Stomach (tissue), 9 donors: Measurements from ENCODE around the gene PCDHGA1. TPM values are rescaled to one million over a fixed set of nuclear protein-coding genes. Genes with fewer than 3 reads are reported as not detected.

Experiments used
- DNase-seq, 2 donors: peaks; one replicate each; pipeline versions ENCODE4 v3.0.0 to v3.0.0-alpha.2; 2013 to 2019
- H3K27ac ChIP-seq, 5 donors: fragments of 200-600 bp in 4 of 5; sonication (generic) in 4 of 5; one replicate each; pipeline ENCODE4 v1.5.1; 2013 to 2019; ENCODE audit warnings: mild to moderate bottlenecking in 1 of 5, moderate library complexity in 1 of 5
- H3K27me3 ChIP-seq, 3 donors: fragments of 200-600 bp; sonication (generic); one replicate each; pipeline ENCODE4 v1.5.1; 2017 to 2019; ENCODE audit warnings: mixed run types in 1 of 3
- H3K36me3 ChIP-seq, 4 donors: fragments of 200-600 bp; sonication (generic); 1 replicate in 3 of 4; 2 replicates in 1 of 4; pipeline ENCODE4 v1.5.1; 2016 to 2019
- H3K4me1 ChIP-seq, 4 donors: fragments of 200-600 bp; sonication (generic); one replicate each; pipeline ENCODE4 v1.5.1; 2016 to 2019
- H3K4me3 ChIP-seq, 4 donors: fragments of 200-600 bp; sonication (generic) in 3 of 4; one replicate each; pipeline ENCODE4 v1.5.1; 2016 to 2019; ENCODE audit warnings: mild to moderate bottlenecking in 1 of 4
- H3K9me3 ChIP-seq, 4 donors: fragments of 200-600 bp; sonication (generic); one replicate each; pipeline ENCODE4 v1.5.1; 2016 to 2019
- CTCF ChIP-seq, 7 experiments: fragments of 450-650 bp in 4 of 7; fragments of 200-600 bp in 3 of 7; sonication (generic) in 3 of 7; IDR thresholded peaks; one replicate each; pipeline ENCODE4 v1.5.1; 2016 to 2019; ENCODE audit warnings: antibody characterized with exemption in 7 of 7, control low read depth in 2 of 7, mild to moderate bottlenecking in 1 of 7
- EP300 ChIP-seq: sonication (generic); formaldehyde crosslinking; IDR thresholded peaks from one replicate; pipeline ENCODE4 v1.6.1; 2017; ENCODE audit warnings: antibody characterized with exemption
- POLR2A ChIP-seq, 4 donors: fragments of 450-650 bp; IDR thresholded peaks; one replicate each; pipeline ENCODE4 v1.6.1; 2016; ENCODE audit warnings: antibody characterized with exemption in 4 of 4, control low read depth in 2 of 4, mild to moderate bottlenecking in 1 of 4, moderate library complexity in 1 of 4
- POLR2AphosphoS5 ChIP-seq, 3 donors: sonication (generic); formaldehyde crosslinking; IDR thresholded peaks; one replicate each; pipeline ENCODE4 v1.6.1; 2016; ENCODE audit warnings: antibody characterized with exemption in 3 of 3
- WGBS, 5 donors: extraction: QIAGEN DNeasy Blood & Tissue Kit in 3 of 5; methylation state at CpG; one replicate each; pipeline versions ENCODE4 v1.1.5 to v1.1.7; 2013 to 2018; 5-methylcytosine and 5-hydroxymethylcytosine counted together
- intact Hi-C: fragments of 100-400 bp; cut with DNase I; formaldehyde crosslinking; loops from one replicate; pipeline ENCODE4 v1.15.1; 2023; ENCODE audit warnings: low total_unique reads
- polyA plus RNA-seq, 3 donors: library from polyadenylated mRNA; stranded (reverse); fragments of 200-250 nt; gene quantifications; one replicate each; pipeline ENCODE4 v1.2.3, GENCODE V29; 2013
- total RNA-seq, 5 donors: library from RNA; depleted of rRNA; stranded (reverse); fragments of >200 nt; gene quantifications; one replicate each; pipeline versions ENCODE4 v1.1.0 to v1.2.3, GENCODE V29; 2014 to 2016
- donor health status: healthy with polysubstance abuse.
- donor health status: Bipolar disorder and iron deficiency.
- donor health status: healthy.

Gene PCDHGA1
- total and polyA plus RNA-seq, 8 donors, result 0.13 to 0.18 TPM; not detected in 6

DNA sequence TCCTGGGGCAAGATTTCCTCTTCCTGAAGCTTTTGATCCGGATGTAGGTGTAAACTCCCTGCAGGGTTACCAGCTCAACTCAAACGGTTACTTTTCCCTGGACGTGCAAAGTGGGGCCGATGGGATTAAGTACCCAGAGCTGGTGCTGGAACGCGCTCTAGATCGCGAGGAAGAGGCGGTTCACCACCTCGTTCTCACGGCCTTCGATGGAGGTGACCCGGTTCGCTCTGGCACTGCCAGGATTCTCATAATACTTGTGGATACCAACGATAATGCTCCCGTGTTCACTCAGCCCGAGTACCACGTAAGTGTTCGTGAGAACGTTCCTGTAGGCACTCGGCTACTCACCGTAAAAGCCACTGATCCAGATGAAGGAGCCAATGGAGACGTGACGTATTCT is 25.3 kb downstream of the PCDHGA1 start:
- Histone ChIP-seq H3K27me3 (peaks cover 0 to 63% (median 12%) of the 10 kb centered on the region in 3 donors), H3K4me3 (peak overlapping the region in 1 of 4 donors; percentile 23), H3K4me1 (no peaks in the 10 kb centered on the region), H3K9me3 (peaks cover 35 to 97% (median 87%) of the 10 kb centered on the region in 4 donors), H3K27ac (no peak overlapping the region), H3K36me3 (peaks cover 0 to 6% (median 0%) of the 10 kb centered on the region in 4 donors)
- 50 to 67% (median 53%) methylated on average over 18 to 24 of the region's 24 CpGs for whole genome bisulfite sequencing, 5 donors
- intact Hi-C loops, result no loop called here
- TF ChIP-seq POLR2A (IDR thresholded peaks at IDR 0.05) (no peak), CTCF (IDR thresholded peaks at IDR 0.05) (no peak), POLR2AphosphoS5 (IDR thresholded peaks at IDR 0.05) (no peak), EP300 (no peak)
- no peak for DNase-seq

GRCh38 chr5:141356133-141356532 is 25.8 kb downstream of the PCDHGA1 start:
- intact Hi-C loops, result no loop called here
- no peak for DNase-seq
- no peak overlapping the region for H3K27ac ChIP-seq
- H3K4me3 ChIP-seq, result no peak overlapping the region
- no peaks in the 10 kb centered on the region for H3K4me1 ChIP-seq
- WGBS, 5 donors, result 67 to 72% (median 69%) methylated on average over 5 of the region's 5 CpGs
- no peak for TF ChIP-seq POLR2A (IDR thresholded peaks at IDR 0.05)
- TF ChIP-seq EP300, result no peak
- no peak for TF ChIP-seq CTCF (IDR thresholded peaks at IDR 0.05)
- TF ChIP-seq POLR2AphosphoS5 (IDR thresholded peaks at IDR 0.05), result no peak
- peaks cover 0 to 6% (median 0%) of the 10 kb centered on the region in 4 donors for H3K36me3 ChIP-seq
- peaks cover 36 to 97% (median 87%) of the 10 kb centered on the region in 4 donors for H3K9me3 ChIP-seq
- peaks cover under 1 to 63% (median 12%) of the 10 kb centered on the region in 3 donors for H3K27me3 ChIP-seq

GRCh38 chr5:141356950-141357349 is 26.6 kb downstream of the PCDHGA1 start:
- WGBS, 5 donors, result 40 to 59% (median 50%) methylated on average over 17 to 19 of the region's 19 CpGs
- H3K27ac ChIP-seq, result no peak overlapping the region
- peaks cover 5 to 62% (median 12%) of the 10 kb centered on the region in 3 donors for H3K27me3 ChIP-seq
- DNase-seq, result no peak
- intact Hi-C loops, result no loop called here
- H3K4me3 ChIP-seq, result no peak overlapping the region
- no peaks in the 10 kb centered on the region for H3K4me1 ChIP-seq
- peaks cover 0 to 11% (median 0%) of the 10 kb centered on the region in 4 donors for H3K36me3 ChIP-seq
- peaks cover 41 to 97% (median 88%) of the 10 kb centered on the region in 4 donors for H3K9me3 ChIP-seq
- TF ChIP-seq CTCF (IDR thresholded peaks at IDR 0.05) (no peak), EP300 (no peak), POLR2A (IDR thresholded peaks at IDR 0.05) (no peak), POLR2AphosphoS5 (IDR thresholded peaks at IDR 0.05) (no peak)

DNA sequence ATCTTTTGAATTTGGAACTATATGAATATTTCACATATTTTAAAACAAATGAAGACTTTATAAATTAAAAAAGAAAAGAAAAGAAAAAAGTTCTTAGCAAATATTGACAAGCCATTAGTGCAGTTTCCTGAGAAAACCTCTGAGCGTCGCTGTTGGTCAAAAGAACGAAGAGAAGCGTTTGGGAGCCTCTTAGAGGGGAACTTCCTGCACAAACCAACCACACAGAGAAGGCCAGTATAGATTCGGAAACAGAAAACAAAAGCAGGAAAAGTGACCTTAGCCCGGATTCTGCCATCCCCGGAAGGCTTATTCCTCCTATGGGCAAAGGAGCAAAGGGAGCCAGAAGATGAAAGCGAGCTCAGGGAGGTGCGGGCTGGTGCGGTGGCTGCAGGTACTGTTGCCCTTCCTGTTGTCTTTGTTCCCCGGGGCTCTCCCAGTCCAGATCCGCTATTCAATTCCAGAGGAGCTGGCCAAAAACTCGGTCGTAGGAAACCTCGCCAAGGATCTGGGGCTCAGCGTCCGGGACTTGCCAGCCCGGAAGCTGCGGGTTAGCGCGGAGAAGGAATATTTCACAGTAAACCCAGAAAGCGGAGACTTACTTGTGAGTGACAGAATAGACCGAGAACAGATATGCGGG is 29.6 kb downstream of the PCDHGA1 start, which contains the start of gene PCDHGB2:
TSS of gene PCDHGB2 (plus strand) at position 205 of the 637 bp plus-strand sequence. CDS start at position 347, 142 bp downstream.
- TF ChIP-seq CTCF (IDR thresholded peaks at IDR 0.05) (no peak), POLR2A (IDR thresholded peaks at IDR 0.05) (no peak), POLR2AphosphoS5 (IDR thresholded peaks at IDR 0.05) (no peak), EP300 (no peak)
- DNase-seq, result peak in 1 of 2 donors; percentile 29
- H3K4me3 ChIP-seq, result peak within 1 kb of the TSS; percentile 11 to 31 (median 22)
- intact Hi-C loops, result no loop called here
- peaks cover 5 to 75% (median 27%) of the 10 kb centered on the region in 3 donors for H3K27me3 ChIP-seq
- H3K36me3 ChIP-seq, result peaks cover 0 to 11% (median 0%) of the 10 kb centered on the region in 4 donors
- no peak within 1 kb of the TSS for H3K27ac ChIP-seq
- H3K9me3 ChIP-seq, result peaks cover 62 to 97% (median 97%) of the 10 kb centered on the region in 4 donors
- H3K4me1 ChIP-seq, result no peaks in the 10 kb centered on the region
- 16 to 21% (median 20%) methylated on average over 23 to 24 of the region's 24 CpGs for WGBS, 5 donors
